ACHN (cell line): ENCODE measurements around the gene ABCA3.
"Not testable (repeated sequence)": the region's sequence is repeated elsewhere in the genome, so short reads cannot be mapped to it uniquely, and the experiment has no call there.

ENCODE experiments used
- DNase-seq: peaks from one replicate; pipeline ENCODE4 v3.0.0-alpha.2; 2015
- in situ Hi-C: cut with HindIII; loops from 2 replicates; pipeline ENCODE4 v1.10.0; 2017; ENCODE audit warnings: low sequenced_read_pairs, low pct_ligation_motif_present, low pct_unique_long_range_greater_than_20kb

ABCA3 gene

GRCh38 chr16:2271848-2272461, 68.6 kb downstream of the ABCA3 start:
- in situ Hi-C loops: no loop called here

GRCh38 chr16:2270588-2271470, 69.7 kb downstream of the ABCA3 start:
- in situ Hi-C loops: no loop called here

More at GRCh38 chr16:2271848-2272461, 68.6 kb downstream of the ABCA3 start:
- DNase-seq: no peak

GRCh38 chr16:2270070-2270462, 70.5 kb downstream of the ABCA3 start:
- no peak for DNase-seq
- in situ Hi-C loops: no loop called here

More at GRCh38 chr16:2270588-2271470, 69.7 kb downstream of the ABCA3 start:
- no peak for DNase-seq

- in situ Hi-C loops: no loop called here
- DNase-seq: peak; percentile 98
Observed at GRCh38 chr16:2267913-2268666, 72.4 kb downstream of the ABCA3 start, which contains the start of gene RNPS1. RNPS1 (minus strand) TSS chr16:2268126; CDS start chr16:2264643, 3,483 bp downstream.

GRCh38 chr16:2267505-2267912, 73.0 kb downstream of the ABCA3 start:
- in situ Hi-C loops, DNase-seq: not testable (repeated sequence)

GRCh38 chr16:2266887-2267286, 73.6 kb downstream of the ABCA3 start:
- in situ Hi-C loops: not testable (repeated sequence)
- peak; percentile 37 for DNase-seq

- in situ Hi-C loops, DNase-seq: not testable (repeated sequence)
Observed at GRCh38 chr16:2263026-2263425, 77.5 kb downstream of the ABCA3 start.

GRCh38 chr16:2260250-2260649, 80.3 kb downstream of the ABCA3 start:
- no peak for DNase-seq
- in situ Hi-C loops: no loop called here

- in situ Hi-C loops: not testable (repeated sequence)
Observed at GRCh38 chr16:2258530-2258929, 82.0 kb downstream of the ABCA3 start.

GRCh38 chr16:2257726-2258125, 82.8 kb downstream of the ABCA3 start:
- DNase-seq: no peak
- in situ Hi-C loops: no loop called here

More at GRCh38 chr16:2258530-2258929, 82.0 kb downstream of the ABCA3 start:
- DNase-seq: not testable (repeated sequence)

GRCh38 chr16:2256531-2257140, 83.9 kb downstream of the ABCA3 start:
- no peak for DNase-seq
- in situ Hi-C loops: no loop called here

- in situ Hi-C loops: no loop called here
Observed at GRCh38 chr16:2253293-2253692, 87.2 kb downstream of the ABCA3 start.

GRCh38 chr16:2252806-2253148, 87.8 kb downstream of the ABCA3 start:
- peak; percentile 31 for DNase-seq
- in situ Hi-C loops: no loop called here

More at GRCh38 chr16:2253293-2253692, 87.2 kb downstream of the ABCA3 start:
- no peak for DNase-seq

GRCh38 chr16:2251296-2252111, 89.0 kb downstream of the ABCA3 start, which contains the start of gene ECI1:
ECI1 (minus strand) TSS chr16:2251587; CDS start chr16:2251566, 21 bp downstream.
- in situ Hi-C loops: no loop called here
- peak; percentile 98 for DNase-seq

GRCh38 chr16:2250652-2251295, 89.8 kb downstream of the ABCA3 start:
- peak; percentile 49 for DNase-seq
- in situ Hi-C loops: no loop called here

- in situ Hi-C loops: no loop called here
- DNase-seq: no peak
Observed at GRCh38 chr16:2246301-2246885, 94.1 kb downstream of the ABCA3 start.
